ENCODE measurements around the gene STAB1. TPM values are rescaled to one million over a fixed set of nuclear protein-coding genes. Genes with fewer than 3 reads are reported as not detected.

STAB1 gene
- total and polyA plus RNA-seq, 4 donors, result 54.2 to 651 (median 273) TPM

DNA sequence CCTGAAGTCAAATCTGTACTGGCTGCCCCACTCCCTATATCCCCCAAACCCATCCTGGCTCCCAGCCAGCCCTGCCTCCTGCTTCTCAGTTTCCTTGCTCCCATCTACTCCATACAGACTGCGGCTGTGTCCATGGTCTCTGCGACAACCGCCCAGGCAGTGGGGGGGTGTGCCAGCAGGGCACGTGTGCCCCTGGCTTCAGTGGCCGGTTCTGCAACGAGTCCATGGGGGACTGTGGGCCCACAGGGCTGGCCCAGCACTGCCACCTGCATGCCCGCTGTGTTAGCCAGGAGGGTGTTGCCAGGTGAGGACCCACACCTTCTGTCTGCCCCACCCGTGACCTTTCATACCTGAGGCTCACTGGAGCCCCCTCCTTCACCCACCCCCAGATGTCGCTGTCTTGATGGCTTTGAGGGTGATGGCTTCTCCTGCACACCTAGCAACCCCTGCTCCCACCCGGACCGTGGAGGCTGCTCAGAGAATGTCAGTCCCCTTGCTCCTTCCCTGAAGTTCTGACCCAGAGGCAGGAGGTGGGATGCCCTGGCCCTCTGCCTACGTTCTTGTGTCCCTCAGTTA lies 14.7 kb downstream of the STAB1 start:
- no peaks in the 10 kb centered on the region for H3K9me3 ChIP-seq (ENCODE audit: control insufficient read depth, low read length)
- H3K4me3 ChIP-seq (ENCODE audit: low read length in 2 of 2), result no peak overlapping the region
- intact Hi-C loops (cut with DNase I), result no loop called here
- H3K27me3 ChIP-seq (ENCODE audit: control insufficient read depth in 1 of 2, insufficient read depth in 2 of 2, low read length in 1 of 2), result no peaks in the 10 kb centered on the region
- no peak overlapping the region for H3K27ac ChIP-seq (ENCODE audit: low read depth in 1 of 2, low read length in 2 of 2)
- no peaks in the 10 kb centered on the region for H3K36me3 ChIP-seq (ENCODE audit: control insufficient read depth in 1 of 2, insufficient read depth in 2 of 2, low read length in 1 of 2)
- 67 to 68% methylated on average over 12 of the region's 12 CpGs for WGBS, 2 donors
- no peaks in the 10 kb centered on the region for H3K4me1 ChIP-seq (ENCODE audit: control insufficient read depth in 1 of 2, insufficient read depth in 2 of 2, low read length in 2 of 2)
- no peak for DNase-seq
- no peak for ATAC-seq (ENCODE audit: low FRiP score)

- intact Hi-C loops (cut with DNase I), result no loop called here
These were observed 16.4 kb downstream of the STAB1 start for GRCh38 chr3:52511509-52511908.

DNA sequence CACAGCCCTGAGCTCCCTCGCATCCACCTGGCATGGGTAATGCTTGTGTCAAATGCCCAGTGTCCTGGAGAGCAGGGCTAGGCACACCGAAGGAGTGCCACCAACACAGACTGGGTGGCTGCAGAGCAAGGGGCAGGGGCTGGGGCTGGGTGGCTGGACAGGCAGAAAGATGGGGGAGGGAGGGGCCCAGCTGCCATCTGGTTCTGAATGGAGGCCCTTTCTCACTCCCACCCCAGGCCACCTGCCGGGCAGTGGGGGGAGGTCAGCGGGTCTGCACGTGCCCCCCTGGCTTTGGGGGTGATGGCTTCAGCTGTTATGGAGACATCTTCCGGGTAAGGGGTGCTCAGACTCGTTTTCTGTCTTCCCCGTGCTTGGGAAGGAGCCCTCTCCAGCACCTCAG lies 17.0 kb downstream of the STAB1 start:
- WGBS, 2 donors, result 62 to 66% methylated on average over 8 of the region's 8 CpGs

More at GRCh38 chr3:52511509-52511908, 16.4 kb downstream of the STAB1 start:
- H3K4me3 ChIP-seq (ENCODE audit: low read length in 2 of 2), result no peak overlapping the region
- H3K36me3 ChIP-seq (ENCODE audit: control insufficient read depth in 1 of 2, insufficient read depth in 2 of 2, low read length in 1 of 2), result no peaks in the 10 kb centered on the region
- H3K27me3 ChIP-seq (ENCODE audit: control insufficient read depth in 1 of 2, insufficient read depth in 2 of 2, low read length in 1 of 2), result no peaks in the 10 kb centered on the region
- 85 to 88% methylated on average over 7 of the region's 7 CpGs for WGBS, 2 donors
- H3K9me3 ChIP-seq (ENCODE audit: control insufficient read depth, low read length), result no peaks in the 10 kb centered on the region
- H3K4me1 ChIP-seq (ENCODE audit: control insufficient read depth in 1 of 2, insufficient read depth in 2 of 2, low read length in 2 of 2), result no peaks in the 10 kb centered on the region
- no peak for DNase-seq
- no peak for ATAC-seq (ENCODE audit: low FRiP score)
- no peak overlapping the region for H3K27ac ChIP-seq (ENCODE audit: low read depth in 1 of 2, low read length in 2 of 2)

GRCh38 chr3:52512727-52513126 lies 17.6 kb downstream of the STAB1 start:
- no peak for DNase-seq
- H3K9me3 ChIP-seq (ENCODE audit: control insufficient read depth, low read length), result no peaks in the 10 kb centered on the region
- no peak overlapping the region for H3K4me3 ChIP-seq (ENCODE audit: low read length in 2 of 2)
- no peaks in the 10 kb centered on the region for H3K36me3 ChIP-seq (ENCODE audit: control insufficient read depth in 1 of 2, insufficient read depth in 2 of 2, low read length in 1 of 2)
- H3K4me1 ChIP-seq (ENCODE audit: control insufficient read depth in 1 of 2, insufficient read depth in 2 of 2, low read length in 2 of 2), result no peaks in the 10 kb centered on the region
- no peak for ATAC-seq (ENCODE audit: low FRiP score)
- no peaks in the 10 kb centered on the region for H3K27me3 ChIP-seq (ENCODE audit: control insufficient read depth in 1 of 2, insufficient read depth in 2 of 2, low read length in 1 of 2)
- H3K27ac ChIP-seq (ENCODE audit: low read depth in 1 of 2, low read length in 2 of 2), result no peak overlapping the region
- WGBS, 2 donors, result 77 to 78% methylated on average over 17 of the region's 17 CpGs
- intact Hi-C loops (cut with DNase I), result no loop called here

More for the DNA sequence above, 17.0 kb downstream of the STAB1 start:
- no peak overlapping the region for H3K27ac ChIP-seq (ENCODE audit: low read depth in 1 of 2, low read length in 2 of 2)
- H3K9me3 ChIP-seq (ENCODE audit: control insufficient read depth, low read length), result no peaks in the 10 kb centered on the region
- H3K4me1 ChIP-seq (ENCODE audit: control insufficient read depth in 1 of 2, insufficient read depth in 2 of 2, low read length in 2 of 2), result no peaks in the 10 kb centered on the region
- H3K27me3 ChIP-seq (ENCODE audit: control insufficient read depth in 1 of 2, insufficient read depth in 2 of 2, low read length in 1 of 2), result no peaks in the 10 kb centered on the region
- no peaks in the 10 kb centered on the region for H3K36me3 ChIP-seq (ENCODE audit: control insufficient read depth in 1 of 2, insufficient read depth in 2 of 2, low read length in 1 of 2)
- DNase-seq (no peak), ATAC-seq (ENCODE audit: low FRiP score) (no peak)
- no peak overlapping the region for H3K4me3 ChIP-seq (ENCODE audit: low read length in 2 of 2)
- intact Hi-C loops (cut with DNase I), result no loop called here

DNA sequence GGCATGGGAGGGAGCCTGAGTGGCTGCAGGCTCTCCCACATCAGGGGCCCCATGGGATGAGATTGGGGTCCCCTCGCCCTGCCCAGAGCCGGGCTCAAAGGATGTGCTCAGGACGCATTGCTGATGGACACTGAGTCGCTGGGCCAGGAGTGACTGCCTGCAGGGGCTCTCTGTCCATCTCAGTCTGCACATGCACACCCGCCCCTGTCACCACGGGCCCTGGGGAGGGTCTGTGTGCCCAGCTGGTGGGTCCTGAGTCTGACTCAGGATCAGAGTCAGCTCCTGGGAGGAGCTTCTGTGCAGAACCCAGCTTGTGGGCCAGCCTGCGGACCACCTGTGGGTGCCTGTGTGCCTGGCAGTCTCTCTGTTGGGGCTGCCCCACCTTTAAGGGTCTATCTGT lies 18.1 kb downstream of the STAB1 start:
- ATAC-seq (ENCODE audit: low FRiP score) (no peak), DNase-seq (no peak)
- H3K4me3 ChIP-seq (ENCODE audit: low read length in 2 of 2), result no peak overlapping the region
- 91 to 95% methylated on average over 7 of the region's 7 CpGs for WGBS, 2 donors
- no peaks in the 10 kb centered on the region for H3K27me3 ChIP-seq (ENCODE audit: control insufficient read depth in 1 of 2, insufficient read depth in 2 of 2, low read length in 1 of 2)
- no peaks in the 10 kb centered on the region for H3K9me3 ChIP-seq (ENCODE audit: control insufficient read depth, low read length)
- no peaks in the 10 kb centered on the region for H3K4me1 ChIP-seq (ENCODE audit: control insufficient read depth in 1 of 2, insufficient read depth in 2 of 2, low read length in 2 of 2)
- H3K36me3 ChIP-seq (ENCODE audit: control insufficient read depth in 1 of 2, insufficient read depth in 2 of 2, low read length in 1 of 2), result no peaks in the 10 kb centered on the region
- H3K27ac ChIP-seq (ENCODE audit: low read depth in 1 of 2, low read length in 2 of 2), result no peak overlapping the region
- intact Hi-C loops (cut with DNase I), result no loop called here

DNA sequence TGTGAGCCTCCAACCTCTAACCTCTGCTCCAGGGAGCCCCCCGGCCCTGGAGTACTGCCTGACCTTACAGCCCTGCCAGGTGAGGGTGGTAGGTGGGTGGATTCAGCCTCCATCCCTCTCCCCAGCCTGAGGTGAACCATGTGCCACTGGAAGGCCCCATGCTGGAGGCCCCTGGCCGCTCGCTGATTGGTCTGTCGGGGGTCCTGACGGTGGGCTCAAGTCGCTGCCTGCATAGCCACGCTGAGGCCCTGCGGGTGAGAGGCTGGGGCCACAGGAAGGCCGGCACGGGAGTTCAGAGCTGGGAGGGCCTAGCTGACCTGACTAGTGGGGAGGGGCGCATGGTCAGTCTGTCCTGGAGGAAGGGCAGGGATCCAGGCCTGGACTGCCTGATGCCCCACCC lies 19.4 kb downstream of the STAB1 start:
- Histone ChIP-seq H3K27me3 (ENCODE audit: control insufficient read depth in 1 of 2, insufficient read depth in 2 of 2, low read length in 1 of 2) (no peaks in the 10 kb centered on the region), H3K27ac (ENCODE audit: low read depth in 1 of 2, low read length in 2 of 2) (no peak overlapping the region), H3K4me3 (ENCODE audit: low read length in 2 of 2) (no peak overlapping the region), H3K9me3 (ENCODE audit: control insufficient read depth, low read length) (no peaks in the 10 kb centered on the region), H3K4me1 (ENCODE audit: control insufficient read depth in 1 of 2, insufficient read depth in 2 of 2, low read length in 2 of 2) (no peaks in the 10 kb centered on the region), H3K36me3 (ENCODE audit: control insufficient read depth in 1 of 2, insufficient read depth in 2 of 2, low read length in 1 of 2) (no peaks in the 10 kb centered on the region)
- WGBS, 2 donors, result 90 to 91% methylated on average over 11 of the region's 11 CpGs
- intact Hi-C loops (cut with DNase I), result no loop called here
- no peak for ATAC-seq (ENCODE audit: low FRiP score)
- no peak for DNase-seq

DNA sequence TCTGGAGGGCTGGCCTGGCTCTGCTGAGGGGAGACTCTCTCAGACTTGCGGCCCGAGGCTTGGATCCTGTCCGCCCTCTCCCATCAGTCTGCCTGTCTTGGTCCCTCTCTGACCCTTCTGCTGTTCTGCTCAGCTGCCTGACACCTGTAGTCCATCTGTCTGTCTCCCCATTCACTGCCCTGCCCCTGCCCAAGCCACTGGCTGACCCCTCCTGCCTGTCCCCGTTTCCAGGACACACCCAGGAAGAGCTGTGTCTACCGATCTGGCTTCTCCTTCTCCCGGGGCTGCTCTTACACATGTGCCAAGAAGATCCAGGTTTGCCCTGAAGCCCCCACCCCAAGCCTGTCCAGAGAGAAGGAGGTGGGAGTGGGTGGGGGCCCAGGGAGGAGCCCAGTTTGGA lies 20.1 kb downstream of the STAB1 start:
- H3K4me1 ChIP-seq (ENCODE audit: control insufficient read depth in 1 of 2, insufficient read depth in 2 of 2, low read length in 2 of 2), result no peaks in the 10 kb centered on the region
- intact Hi-C loops (cut with DNase I), result no loop called here
- H3K27me3 ChIP-seq (ENCODE audit: control insufficient read depth in 1 of 2, insufficient read depth in 2 of 2, low read length in 1 of 2), result no peaks in the 10 kb centered on the region
- H3K36me3 ChIP-seq (ENCODE audit: control insufficient read depth in 1 of 2, insufficient read depth in 2 of 2, low read length in 1 of 2), result no peaks in the 10 kb centered on the region
- ATAC-seq (ENCODE audit: low FRiP score) (no peak), DNase-seq (no peak)
- H3K4me3 ChIP-seq (ENCODE audit: low read length in 2 of 2), result no peak overlapping the region
- WGBS, 2 donors, result 67 to 68% methylated on average over 6 of the region's 6 CpGs
- H3K27ac ChIP-seq (ENCODE audit: low read depth in 1 of 2, low read length in 2 of 2), result no peak overlapping the region
- H3K9me3 ChIP-seq (ENCODE audit: control insufficient read depth, low read length), result no peaks in the 10 kb centered on the region

DNA sequence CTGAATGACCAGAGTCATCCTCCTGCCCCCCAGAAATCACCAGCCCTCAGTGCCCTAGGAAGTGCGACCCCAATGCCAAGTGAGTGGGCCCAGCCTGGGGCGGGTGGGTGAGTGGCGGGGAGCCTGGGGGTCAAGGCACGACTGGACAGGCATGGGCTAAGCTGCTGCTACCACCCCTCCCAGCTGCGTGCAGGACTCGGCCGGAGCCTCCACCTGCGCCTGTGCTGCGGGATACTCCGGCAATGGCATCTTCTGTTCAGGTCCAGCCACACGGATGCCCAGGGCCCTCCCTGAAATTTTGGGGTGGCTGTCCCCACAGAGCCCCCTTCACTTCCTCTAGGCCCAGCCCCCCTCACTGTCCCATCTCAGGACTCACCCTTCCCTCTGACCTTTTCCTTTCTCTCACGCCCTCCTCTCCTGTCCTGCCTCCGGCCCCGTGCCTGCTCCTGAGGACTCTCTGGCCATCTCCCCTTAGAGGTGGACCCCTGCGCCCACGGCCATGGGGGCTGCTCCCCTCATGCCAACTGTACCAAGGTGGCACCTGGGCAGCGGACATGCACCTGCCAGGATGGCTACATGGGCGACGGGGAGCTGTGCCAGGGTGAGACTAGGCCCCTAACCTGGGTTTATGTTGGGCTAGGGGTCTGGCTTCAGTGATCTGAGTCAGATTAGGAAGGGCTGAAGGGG lies 21.5 kb downstream of the STAB1 start:
- DNase-seq (no peak), ATAC-seq (ENCODE audit: low FRiP score) (no peak)
- Histone ChIP-seq H3K4me3 (ENCODE audit: low read length in 2 of 2) (no peak overlapping the region), H3K9me3 (ENCODE audit: control insufficient read depth, low read length) (no peaks in the 10 kb centered on the region), H3K36me3 (ENCODE audit: control insufficient read depth in 1 of 2, insufficient read depth in 2 of 2, low read length in 1 of 2) (no peaks in the 10 kb centered on the region), H3K27ac (ENCODE audit: low read depth in 1 of 2, low read length in 2 of 2) (no peak overlapping the region), H3K4me1 (ENCODE audit: control insufficient read depth in 1 of 2, insufficient read depth in 2 of 2, low read length in 2 of 2) (no peaks in the 10 kb centered on the region), H3K27me3 (ENCODE audit: control insufficient read depth in 1 of 2, insufficient read depth in 2 of 2, low read length in 1 of 2) (no peaks in the 10 kb centered on the region)
- intact Hi-C loops (cut with DNase I), result no loop called here
- WGBS, 2 donors, result 94% methylated on average over 17 to 19 of the region's 19 CpGs
